HG03442 (cell line): ENCODE measurements around the gene FOXP2.
"Not testable (repeated sequence)": the region's sequence is repeated elsewhere in the genome, so short reads cannot be mapped to it uniquely, and the experiment has no call there.

Source experiments
- ATAC-seq: cut with Tn5 transposase; IDR thresholded peaks from one replicate; pipeline ENCODE4 v1.9.1; 2021; ENCODE audit warnings: mild to moderate bottlenecking, moderate library complexity; ENCODE audit not compliant: unreplicated experiment

The FOXP2 gene

GRCh38 chr7:114575098-114575497, 160.5 kb downstream of the FOXP2 start:
- no peak for ATAC-seq

GRCh38 chr7:114580963-114581362, 166.3 kb downstream of the FOXP2 start:
- not testable (repeated sequence) for ATAC-seq

- no peak for ATAC-seq
These were observed 173.9 kb downstream of the FOXP2 start for GRCh38 chr7:114588506-114588905.

- no peak for ATAC-seq
These were observed 174.8 kb downstream of the FOXP2 start for GRCh38 chr7:114589436-114589835.

GRCh38 chr7:114590298-114590697, 175.7 kb downstream of the FOXP2 start:
- no peak for ATAC-seq

- ATAC-seq = no peak
These were observed 184.3 kb downstream of the FOXP2 start for GRCh38 chr7:114598946-114599345.

- no peak for ATAC-seq
These were observed 191.5 kb downstream of the FOXP2 start for GRCh38 chr7:114606100-114606499.

- not testable (repeated sequence) for ATAC-seq
These were observed 194.2 kb downstream of the FOXP2 start for GRCh38 chr7:114608822-114609221.

- no peak for ATAC-seq
These were observed 205.6 kb downstream of the FOXP2 start for GRCh38 chr7:114620208-114620607.

GRCh38 chr7:114622221-114622620, 207.6 kb downstream of the FOXP2 start:
- no peak for ATAC-seq

GRCh38 chr7:114623146-114623545, 208.5 kb downstream of the FOXP2 start:
- ATAC-seq = no peak

GRCh38 chr7:114627231-114627630, 212.6 kb downstream of the FOXP2 start:
- ATAC-seq = no peak

- no peak for ATAC-seq
These were observed 213.7 kb downstream of the FOXP2 start for GRCh38 chr7:114628362-114628761.

- ATAC-seq = no peak
These were observed 215.1 kb downstream of the FOXP2 start for GRCh38 chr7:114629762-114630161.

- no peak for ATAC-seq
These were observed 215.8 kb downstream of the FOXP2 start for GRCh38 chr7:114630201-114630990.

- no peak for ATAC-seq
These were observed 216.7 kb downstream of the FOXP2 start for GRCh38 chr7:114631249-114631822.

- no peak for ATAC-seq
These were observed 224.8 kb downstream of the FOXP2 start for GRCh38 chr7:114639451-114639850.

GRCh38 chr7:114644455-114644854, 229.8 kb downstream of the FOXP2 start:
- no peak for ATAC-seq

- ATAC-seq = no peak
These were observed 230.8 kb downstream of the FOXP2 start for GRCh38 chr7:114645451-114645850.

GRCh38 chr7:114647518-114647917, 232.9 kb downstream of the FOXP2 start:
- no peak for ATAC-seq

GRCh38 chr7:114648117-114648516, 233.5 kb downstream of the FOXP2 start:
- no peak for ATAC-seq

GRCh38 chr7:114648680-114649079, 234.1 kb downstream of the FOXP2 start:
- no peak for ATAC-seq

- ATAC-seq = no peak
These were observed 235.1 kb downstream of the FOXP2 start for GRCh38 chr7:114649689-114650088.
